Stimulated activated CD4-positive, alpha-beta T cell treated with anti-CD3 and anti-CD28 coated beads, TNF-alpha, amount 100 ng/mL, for 1 hour (primary cell): ENCODE data around the gene COG2.
"Not testable (repeated sequence)": the region's sequence is repeated elsewhere in the genome, so short reads cannot be mapped to it uniquely, and the experiment has no call there.

Experiments
- DNase-seq, 3 donors: peaks; one replicate each; pipeline ENCODE4 v3.0.0-alpha.2; 2020; ENCODE audit warnings: low read depth in 3 of 3, low spot score in 1 of 3

The COG2 gene

DNA sequence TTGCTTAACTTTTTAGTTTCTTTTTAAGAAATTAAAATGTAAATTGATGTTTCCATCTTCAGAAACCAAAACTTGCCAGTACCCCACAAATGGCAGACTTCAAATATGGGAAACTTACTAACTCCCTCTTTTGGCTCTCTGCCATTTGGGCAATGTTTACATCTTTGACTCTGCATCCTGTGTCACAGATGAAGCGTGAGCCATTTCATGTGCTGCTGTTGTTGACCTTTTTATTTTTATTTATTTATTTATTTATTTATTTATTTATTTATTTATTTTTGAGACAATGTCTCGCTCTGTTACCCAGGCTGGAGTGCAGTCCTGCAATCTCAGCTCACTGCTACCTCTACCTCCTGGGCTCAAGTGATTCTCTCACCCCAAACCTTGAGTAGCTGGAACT lies 16.0 kb upstream of the COG2 start:
- no peak for DNase-seq

- DNase-seq, result no peak
These were observed 14.5 kb upstream of the COG2 start for GRCh38 chr1:230627767-230628166.

GRCh38 chr1:230629511-230629910 lies 12.8 kb upstream of the COG2 start:
- no peak for DNase-seq

DNA sequence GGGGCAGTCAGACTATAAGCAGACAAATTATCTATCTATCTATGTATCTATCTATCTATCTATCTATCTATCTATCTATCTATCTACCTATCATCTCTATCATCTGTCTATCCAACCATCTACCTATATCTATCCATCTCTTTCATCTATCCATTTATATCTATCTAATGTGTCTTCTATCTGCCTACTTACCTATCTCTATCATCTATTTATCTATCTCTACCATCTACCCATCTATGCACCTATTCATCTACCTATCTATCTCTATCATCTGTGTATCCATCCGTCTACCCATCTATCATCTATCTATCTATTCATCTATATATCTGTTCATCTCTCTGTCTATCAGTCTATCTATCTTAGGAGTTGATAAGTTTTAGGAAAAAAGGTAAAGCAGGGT lies 10.8 kb upstream of the COG2 start:
- no peak for DNase-seq

DNA sequence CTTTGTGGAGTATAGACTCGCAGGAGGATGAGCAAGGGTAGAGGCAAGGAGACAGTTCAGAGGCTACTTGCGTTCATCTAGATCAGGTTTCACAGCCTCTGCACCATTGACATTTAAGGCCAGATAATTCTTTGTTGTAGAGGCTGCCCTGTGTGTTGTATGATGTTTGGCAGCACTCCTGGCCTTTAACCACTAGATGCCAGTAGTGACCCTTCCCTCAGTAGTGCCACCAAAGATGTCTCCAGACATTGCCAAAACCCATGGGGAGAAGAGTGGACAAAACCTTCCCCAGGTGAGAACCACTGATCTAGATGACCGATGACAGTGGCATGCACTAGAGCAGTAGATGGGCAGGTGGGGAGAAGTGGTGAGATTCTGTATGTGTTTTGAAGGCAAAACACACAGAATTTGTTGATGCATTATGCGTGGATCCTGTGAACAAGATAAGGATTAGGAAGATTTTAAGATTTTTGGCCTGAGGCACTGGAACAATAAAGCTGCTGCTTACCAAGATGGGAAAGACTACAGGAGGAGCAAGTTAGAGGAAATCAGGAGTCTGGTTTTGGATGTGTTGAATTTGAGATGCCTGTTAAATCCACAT lies 9.9 kb upstream of the COG2 start:
- no peak for DNase-seq

DNA sequence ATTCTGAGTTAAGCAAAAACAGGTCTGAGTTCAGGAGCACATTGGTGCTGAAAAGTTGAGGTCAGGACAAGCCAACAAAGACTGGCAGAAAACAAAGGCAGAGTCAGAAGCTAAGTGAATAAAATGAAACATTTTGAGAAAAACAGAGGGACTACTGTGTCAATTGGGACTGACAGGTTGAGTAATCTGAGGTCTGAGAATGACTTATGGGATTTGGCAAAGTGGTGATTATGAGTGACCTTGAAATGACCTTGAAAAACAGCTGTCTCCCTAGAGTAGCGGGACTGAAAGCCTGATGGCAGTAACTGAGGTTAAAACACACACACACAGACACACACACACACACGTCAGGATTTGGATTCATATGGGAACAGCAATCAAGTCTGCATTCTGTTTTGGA lies 8.8 kb upstream of the COG2 start:
- no peak for DNase-seq

DNA sequence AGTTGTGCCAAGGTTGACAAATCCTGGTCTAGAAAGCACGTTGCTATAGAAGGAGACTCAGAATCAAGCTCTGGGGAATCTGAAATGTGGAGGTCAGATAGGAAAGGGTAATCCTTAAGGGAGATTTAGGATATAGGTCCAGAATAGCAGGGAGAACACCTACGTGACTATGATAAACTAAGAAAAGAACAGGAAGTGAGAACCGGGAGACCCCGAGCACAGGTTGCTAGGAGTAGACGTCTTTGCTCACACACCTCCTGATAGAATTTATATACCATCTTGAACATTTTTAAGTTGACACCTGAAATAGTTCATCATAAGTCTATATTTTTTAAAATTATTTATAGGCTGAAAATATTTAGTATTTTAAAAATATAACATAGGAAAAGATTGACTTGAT lies 7.9 kb upstream of the COG2 start:
- DNase-seq, result no peak

DNA sequence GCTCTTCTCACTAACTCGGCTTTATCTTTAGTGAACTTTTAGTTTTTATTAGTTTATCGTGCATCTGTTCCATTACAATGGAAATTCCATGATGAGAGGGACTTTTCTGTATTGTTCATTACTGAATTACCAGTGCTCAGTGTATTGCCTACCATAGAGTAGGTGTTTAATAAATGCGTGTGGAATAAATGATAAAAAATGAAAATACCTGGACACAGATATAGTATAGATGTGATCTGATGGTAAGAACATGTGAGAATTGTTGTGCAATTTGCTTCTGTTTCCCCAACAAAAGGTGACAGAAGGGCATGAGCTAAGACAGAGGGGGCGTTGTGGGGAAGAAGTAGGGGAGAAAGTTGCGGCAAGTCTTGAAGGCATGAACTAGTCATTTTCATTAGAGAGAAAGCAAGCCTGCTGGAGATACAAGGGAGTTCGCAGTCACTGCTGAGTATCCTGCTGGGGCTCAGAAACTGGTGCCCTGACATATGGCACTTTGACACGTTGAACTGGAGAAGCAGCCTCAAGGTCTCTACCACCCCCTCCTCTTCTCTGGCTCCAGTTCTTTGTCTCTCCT lies 5.6 kb upstream of the COG2 start:
- DNase-seq, result no peak

DNA sequence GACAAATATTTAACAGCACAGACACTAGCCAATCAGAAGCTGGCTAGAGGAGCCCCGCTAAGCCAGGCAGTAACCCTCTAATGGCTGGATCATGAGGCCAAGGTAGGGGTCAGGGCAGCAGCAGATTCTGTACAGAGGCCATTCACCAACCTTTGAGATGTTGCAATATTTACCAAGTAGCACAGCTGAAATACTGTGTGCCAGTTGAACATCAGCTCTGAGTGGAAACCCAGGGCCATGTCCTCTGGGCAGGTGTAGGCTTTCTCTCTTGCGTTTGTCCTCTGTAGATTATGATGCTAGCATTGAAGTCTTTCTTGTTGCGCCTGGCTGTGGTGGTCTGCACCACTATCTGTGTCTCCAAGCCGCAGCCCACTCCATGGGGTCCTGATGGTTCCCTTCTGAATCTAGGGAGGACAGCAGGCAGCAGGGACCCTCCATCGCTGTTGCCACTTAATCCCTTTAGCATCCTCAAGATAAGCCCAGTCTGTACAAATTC lies 2.5 kb upstream of the COG2 start:
- no peak for DNase-seq

DNA sequence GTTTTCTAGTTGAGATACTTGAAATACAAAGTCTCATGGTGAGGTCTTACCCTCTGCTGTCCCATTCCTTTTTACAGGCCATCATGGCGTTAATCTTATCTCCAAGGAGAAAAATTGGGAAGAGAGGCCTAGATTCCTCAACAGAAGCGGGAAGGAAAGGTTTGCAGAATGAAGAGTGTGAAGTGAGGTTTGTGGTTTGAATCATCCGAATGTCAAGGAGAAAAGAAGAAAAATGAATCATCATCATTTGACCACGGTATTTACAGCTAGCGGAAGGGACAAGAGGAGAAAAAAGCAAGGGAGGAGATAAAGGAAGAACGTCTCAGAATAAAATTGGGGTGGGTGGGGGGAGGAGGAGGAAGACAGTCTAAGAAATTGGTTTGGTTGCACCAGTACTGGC lies 935 bp upstream of the COG2 start:
- no peak for DNase-seq

DNA sequence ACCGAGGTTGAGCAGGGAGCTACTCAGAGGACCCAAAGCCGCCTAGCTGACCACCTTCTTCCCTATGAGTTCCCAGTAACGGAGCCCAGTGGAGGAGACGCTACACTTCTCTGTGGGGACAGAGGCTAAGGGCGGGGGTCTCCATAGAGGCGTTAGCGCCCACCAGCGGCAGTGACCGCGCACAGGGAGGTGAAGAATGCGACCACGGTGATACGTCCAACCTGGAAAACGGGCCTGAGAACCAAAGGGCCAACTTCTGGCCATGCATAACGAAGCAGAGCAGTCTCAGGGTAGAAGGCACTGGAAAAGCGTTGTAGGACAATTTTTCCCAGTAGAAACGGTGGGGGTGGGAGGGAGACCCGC lies 400 bp upstream of the COG2 start:
- no peak for DNase-seq

DNA sequence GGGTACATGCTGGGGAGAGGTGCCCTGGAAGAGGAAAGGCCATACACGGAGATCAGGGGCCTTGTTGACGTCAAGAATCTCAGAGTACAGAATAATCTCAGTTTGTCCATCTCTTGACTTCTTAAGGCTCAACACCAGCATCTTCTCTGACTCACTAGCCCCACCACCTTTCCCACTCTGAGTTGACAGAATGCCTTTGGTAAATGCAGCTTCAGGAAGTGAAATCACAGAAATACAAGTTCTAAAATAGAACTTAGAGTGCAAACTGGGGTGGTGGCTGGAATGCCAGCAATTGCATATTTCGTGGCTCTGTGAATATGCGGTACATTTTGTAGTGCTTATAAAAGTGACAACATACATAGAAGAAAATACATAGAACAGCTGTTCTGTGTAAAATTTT lies 1.6 kb downstream of the COG2 start:
- DNase-seq, result no peak

DNA sequence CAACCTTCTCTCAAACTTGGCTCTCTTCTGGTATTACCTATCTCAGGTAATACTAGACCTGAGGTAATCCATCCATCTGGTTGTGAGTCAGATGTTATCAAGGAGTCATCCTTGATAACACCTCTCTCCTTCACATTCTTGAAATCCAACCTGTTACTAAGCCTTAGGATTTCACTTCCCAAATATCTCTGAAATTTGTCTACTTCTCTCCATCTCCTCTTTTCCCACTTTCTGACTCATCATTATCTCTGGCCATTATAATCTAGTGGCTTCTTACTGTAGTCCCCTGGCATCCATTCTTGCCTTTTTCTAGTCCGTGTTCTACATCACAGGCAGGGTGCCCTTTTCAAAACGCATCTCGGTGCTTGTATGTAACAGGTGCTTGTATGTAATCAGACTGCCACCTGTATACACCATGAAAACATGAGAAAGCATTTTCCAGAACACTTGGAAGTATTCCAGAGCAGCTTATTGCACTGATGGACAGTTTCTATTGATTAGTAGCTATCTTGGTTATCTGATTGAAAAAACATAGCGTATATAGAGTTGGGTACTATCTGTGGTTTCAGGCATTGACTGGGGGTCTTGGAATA lies 4.5 kb downstream of the COG2 start:
- DNase-seq, result no peak

GRCh38 chr1:230647321-230647720 lies 5.0 kb downstream of the COG2 start:
- no peak for DNase-seq

DNA sequence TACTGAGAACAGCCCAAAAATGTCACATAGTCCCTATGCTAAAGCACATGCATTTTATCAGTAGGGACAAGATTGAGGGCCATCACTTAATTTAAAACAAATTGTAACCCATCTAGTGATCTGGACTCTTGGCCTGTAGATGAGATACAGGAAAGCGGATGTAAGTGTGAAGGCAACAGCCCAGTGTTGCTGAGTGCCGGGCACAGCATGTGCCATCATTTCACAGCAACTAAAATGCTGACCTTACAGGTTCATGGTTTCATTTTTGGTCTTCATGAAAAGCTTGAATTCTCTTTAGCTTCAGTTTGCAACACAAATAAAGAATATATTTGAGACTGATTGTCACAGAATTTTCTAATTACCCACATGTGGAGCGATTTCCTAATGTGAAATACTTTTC lies 5.8 kb downstream of the COG2 start:
- DNase-seq, result no peak

DNA sequence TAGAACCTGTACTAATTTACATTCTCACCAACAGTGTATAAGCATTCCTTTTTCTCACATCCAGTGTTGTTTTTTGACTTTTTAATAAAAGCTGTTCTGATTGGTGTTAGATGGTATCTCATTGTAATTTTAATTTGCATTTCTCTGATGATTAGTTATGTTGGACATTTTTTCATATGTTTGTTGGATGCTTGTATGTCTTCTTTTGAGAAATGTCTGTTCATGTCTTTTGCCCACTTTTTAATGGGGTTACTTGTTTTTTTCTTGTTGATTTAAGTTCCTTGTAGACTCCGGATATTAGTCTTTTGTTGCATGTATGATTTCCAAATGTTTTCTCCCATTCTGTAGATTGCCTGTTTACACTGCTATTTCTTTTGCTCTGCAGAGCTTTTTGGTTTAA lies 8.0 kb downstream of the COG2 start:
- DNase-seq, result no peak

GRCh38 chr1:230651235-230651634 lies 9.0 kb downstream of the COG2 start:
- no peak for DNase-seq

GRCh38 chr1:230656719-230657118 lies 14.4 kb downstream of the COG2 start:
- DNase-seq, result not testable (repeated sequence)

DNA sequence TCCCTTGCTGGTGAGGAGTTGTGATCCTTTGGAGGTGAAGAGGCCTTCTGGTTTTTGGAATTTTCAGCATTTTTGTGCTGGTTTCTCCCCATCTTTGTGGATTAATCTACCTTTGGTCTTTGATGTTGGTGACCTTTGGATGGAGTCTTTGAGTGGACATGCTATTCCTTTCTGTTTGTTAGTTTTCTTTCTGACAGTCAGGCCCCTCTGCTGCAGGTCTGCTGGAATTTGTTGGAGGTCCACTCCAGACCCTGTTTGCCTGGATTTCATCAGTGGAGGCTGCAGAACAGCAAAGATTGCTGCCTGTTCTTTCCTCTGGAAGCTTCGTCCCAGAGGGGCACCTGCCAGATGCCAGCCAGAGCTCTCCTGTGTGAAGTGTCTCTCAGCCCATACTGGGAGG lies 15.8 kb downstream of the COG2 start:
- not testable (repeated sequence) for DNase-seq

GRCh38 chr1:230658691-230659090 lies 16.4 kb downstream of the COG2 start:
- no peak for DNase-seq

GRCh38 chr1:230661976-230662375 lies 19.7 kb downstream of the COG2 start:
- DNase-seq, result no peak

DNA sequence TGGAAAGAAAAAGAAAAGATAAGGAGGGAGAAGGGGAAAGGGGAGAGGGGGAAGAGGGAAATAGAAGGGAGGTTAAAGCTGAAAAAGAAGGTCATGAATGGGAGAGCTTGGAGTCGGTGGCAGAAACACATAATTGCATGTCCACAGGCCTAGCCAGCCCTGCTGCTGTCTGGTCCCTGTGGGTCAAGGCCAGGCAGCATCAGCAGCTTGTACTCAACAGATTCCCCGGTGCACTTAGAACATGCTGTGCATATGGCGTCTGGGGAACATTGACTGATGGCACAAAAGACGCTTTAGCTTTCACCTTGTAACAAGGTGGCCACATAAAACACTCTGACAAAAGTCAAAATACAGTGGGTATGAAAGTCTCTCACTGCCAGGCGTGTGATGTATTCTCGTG lies 25.9 kb downstream of the COG2 start:
- no peak for DNase-seq

- no peak for DNase-seq
These were observed 27.3 kb downstream of the COG2 start for GRCh38 chr1:230669543-230669942.
